HG03095 (cell line): ENCODE data around the gene CDC73.
"Not testable (repeated sequence)": the region's sequence is repeated elsewhere in the genome, so short reads cannot be mapped to it uniquely, and the experiment has no call there.

ENCODE experiments used
- ATAC-seq: cut with Tn5 transposase; IDR thresholded peaks from one replicate; pipeline ENCODE4 v1.9.1; 2021; ENCODE audit warnings: moderate library complexity; ENCODE audit not compliant: unreplicated experiment

Gene CDC73

DNA sequence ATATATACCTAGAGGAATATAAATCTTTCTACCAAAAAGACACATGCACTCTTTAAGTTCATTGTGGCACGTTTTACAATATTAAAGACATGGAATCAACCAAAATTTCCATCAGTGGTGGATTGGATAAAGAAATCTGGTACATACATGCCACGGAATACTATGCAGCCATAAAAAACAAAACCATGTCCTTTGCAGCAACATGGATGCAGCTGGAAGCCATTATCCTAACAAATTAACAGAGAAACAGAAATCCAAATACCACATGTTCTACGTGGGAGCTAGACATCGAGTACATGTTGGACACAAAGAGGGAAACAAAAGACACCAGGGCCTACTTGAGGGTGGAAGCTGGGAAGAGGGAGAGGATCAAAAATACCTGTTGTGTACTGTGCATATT is 97.6 kb downstream of the CDC73 start:
- no peak for ATAC-seq

DNA sequence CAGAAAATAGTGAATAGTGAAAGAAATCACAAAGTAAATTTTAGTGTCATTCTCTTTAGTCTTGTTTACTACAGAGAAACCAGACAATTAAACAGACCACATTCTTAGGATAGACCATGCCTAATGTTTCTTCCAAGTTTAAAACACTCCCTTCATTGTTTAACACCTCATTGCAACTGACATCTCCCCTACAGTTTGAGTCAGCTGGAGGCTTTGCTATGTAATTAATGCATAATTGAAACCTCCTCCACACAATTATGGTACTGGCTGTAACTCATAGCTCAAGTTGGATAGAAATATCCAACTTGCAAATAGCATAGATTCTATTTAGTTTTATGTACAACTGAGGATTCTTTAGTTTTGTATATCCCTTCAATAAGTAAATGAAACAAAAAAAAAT is 99.8 kb downstream of the CDC73 start:
- no peak for ATAC-seq

DNA sequence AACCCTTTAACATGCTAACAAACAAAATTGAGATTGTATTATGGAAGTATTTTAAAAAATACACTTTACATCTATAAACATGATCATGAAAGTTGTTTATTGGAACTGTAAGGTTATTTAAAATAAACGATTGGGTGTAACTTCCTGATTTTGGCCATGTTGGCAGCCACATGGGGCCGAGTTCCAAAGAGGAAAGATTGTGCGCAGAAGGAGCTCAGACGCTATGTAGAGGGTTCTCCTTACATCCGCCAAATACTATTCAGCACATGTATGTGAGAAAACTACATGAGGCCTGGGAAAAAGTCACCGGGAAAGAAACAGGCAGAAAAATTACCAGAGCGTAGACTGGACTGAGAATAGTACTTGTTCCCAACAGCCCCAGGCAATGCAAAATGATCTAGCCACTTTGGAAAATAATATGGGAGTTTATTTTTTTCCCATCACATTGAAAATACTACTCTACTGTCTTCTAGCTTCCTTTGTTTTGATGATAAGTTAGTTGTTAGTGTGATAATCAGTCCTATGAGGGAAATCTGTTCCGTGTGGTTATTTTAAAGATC is 100.3 kb downstream of the CDC73 start:
- no peak for ATAC-seq

DNA sequence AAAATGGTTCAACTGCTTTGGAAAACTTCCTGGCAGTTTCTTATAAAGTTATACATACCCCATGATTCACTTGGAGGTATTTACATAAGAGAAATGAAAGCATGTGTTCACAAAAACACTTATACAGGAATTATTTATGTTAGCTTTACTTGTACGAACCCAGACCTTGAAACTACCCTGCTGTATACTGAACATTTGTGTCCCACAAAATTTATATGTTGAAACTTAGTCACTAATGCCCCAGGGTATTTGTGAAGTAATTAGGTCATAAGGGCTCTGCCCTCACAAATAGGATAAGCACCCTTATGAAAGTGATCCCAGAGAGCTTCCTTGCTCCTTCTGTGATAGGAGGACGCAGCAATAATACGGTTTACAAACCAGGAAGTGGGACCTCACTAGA is 107.3 kb downstream of the CDC73 start:
- ATAC-seq, result no peak

- ATAC-seq, result not testable (repeated sequence)
Measured at GRCh38 chr1:193231146-193231545, 109.3 kb downstream of the CDC73 start.

GRCh38 chr1:193234530-193234929 is 112.7 kb downstream of the CDC73 start:
- no peak for ATAC-seq

DNA sequence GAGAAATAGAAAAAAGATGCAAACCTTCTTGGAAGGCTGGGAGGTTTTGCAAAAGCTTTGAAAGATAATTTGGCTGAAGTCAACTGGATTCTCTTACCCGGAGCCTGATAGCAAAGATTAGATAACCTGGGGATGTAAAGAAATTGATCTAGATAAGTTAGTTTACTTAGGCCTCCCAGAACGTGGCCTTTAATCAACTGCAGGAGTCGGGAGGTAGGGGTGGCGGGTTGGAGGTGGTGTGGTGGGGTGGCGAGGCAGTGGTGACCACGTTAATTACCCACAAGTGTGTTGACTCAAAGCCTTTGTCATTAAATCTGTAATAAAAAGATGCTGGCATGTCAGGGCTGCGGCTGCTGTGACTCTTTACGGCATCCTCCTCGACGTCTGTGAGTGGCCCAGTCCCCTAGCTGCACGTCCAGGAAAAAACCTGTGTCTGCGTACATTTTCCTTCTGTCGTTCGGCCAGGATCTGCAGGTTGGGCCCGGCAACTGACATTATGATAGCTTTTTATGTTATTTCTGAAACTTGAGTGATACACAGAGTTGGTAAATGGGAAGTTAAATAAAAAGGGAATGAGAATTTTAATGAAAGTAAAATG is 115.6 kb downstream of the CDC73 start:
- ATAC-seq, result no peak

DNA sequence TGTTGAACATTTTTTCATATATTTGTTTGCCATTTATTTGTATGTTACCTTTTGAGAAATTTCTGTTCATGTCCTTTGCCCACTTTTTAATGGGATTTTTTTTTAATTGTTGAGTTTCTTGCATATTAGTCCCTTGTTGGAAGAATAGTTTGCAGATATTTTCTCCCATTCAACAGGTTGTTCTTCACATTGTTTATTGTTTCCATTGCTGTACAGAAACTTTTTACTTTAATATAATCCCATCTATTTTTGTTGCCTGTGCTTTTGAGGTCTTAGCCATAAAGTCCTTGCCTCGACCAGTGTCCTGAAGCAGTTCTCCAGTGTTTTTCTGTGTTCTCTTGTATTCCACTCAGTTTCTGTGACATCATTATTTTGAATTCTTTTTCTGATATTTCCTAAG is 118.8 kb downstream of the CDC73 start:
- no peak for ATAC-seq

GRCh38 chr1:193241132-193241827 is 119.4 kb downstream of the CDC73 start:
- no peak for ATAC-seq

- no peak for ATAC-seq
Measured at GRCh38 chr1:193242000-193242399, 120.2 kb downstream of the CDC73 start.

DNA sequence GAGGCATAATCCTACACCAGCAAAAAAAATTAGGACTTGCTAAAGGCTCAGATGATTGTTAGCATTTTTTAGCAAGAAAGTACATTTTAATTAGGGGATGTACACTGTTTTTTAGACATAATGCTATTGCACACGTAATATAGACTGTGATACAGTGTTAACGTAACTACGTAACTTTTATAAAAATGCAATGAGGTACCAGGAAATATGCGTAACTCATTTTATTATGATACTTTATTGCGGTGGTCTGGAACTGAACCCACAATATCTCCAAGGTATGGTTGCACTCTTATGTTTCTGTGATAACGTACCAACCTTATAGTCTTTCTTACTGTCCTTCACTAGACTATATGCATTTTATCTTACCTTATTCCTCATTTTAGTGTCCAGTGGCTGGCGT is 127.4 kb downstream of the CDC73 start:
- ATAC-seq, result no peak

GRCh38 chr1:193251950-193252349 is 130.1 kb downstream of the CDC73 start:
- no peak for ATAC-seq

- ATAC-seq, result no peak
Measured at GRCh38 chr1:193256019-193256418, 134.2 kb downstream of the CDC73 start.

- no peak for ATAC-seq
Measured at GRCh38 chr1:193259636-193260035, 137.8 kb downstream of the CDC73 start.

GRCh38 chr1:193260056-193260745 is 138.4 kb downstream of the CDC73 start:
- no peak for ATAC-seq

- ATAC-seq, result no peak
Measured at GRCh38 chr1:193260896-193261295, 139.1 kb downstream of the CDC73 start.

GRCh38 chr1:193262661-193263060 is 140.8 kb downstream of the CDC73 start:
- no peak for ATAC-seq

GRCh38 chr1:193264313-193265065 is 142.7 kb downstream of the CDC73 start:
- ATAC-seq, result no peak

- ATAC-seq, result no peak
Measured at GRCh38 chr1:193265716-193266115, 143.9 kb downstream of the CDC73 start.

DNA sequence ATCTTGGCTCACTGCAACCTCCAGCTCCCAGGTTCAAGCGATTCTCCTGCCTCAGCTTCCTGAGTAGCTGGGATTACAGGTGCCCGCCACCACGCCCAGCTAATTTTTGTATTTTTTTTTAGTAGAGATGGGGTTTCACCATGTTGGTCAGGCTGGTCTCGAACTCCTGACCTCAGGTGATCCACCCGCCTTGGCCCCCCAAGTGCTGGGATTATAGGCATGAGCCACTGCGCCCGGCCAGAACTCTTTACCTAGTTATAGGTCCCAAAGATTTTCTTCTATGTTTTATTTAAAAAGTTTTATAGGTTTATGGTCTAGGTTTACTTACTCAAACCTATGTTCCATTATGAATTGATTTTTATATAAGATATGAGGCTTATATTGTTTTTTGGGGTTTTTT is 145.0 kb downstream of the CDC73 start:
- not testable (repeated sequence) for ATAC-seq

DNA sequence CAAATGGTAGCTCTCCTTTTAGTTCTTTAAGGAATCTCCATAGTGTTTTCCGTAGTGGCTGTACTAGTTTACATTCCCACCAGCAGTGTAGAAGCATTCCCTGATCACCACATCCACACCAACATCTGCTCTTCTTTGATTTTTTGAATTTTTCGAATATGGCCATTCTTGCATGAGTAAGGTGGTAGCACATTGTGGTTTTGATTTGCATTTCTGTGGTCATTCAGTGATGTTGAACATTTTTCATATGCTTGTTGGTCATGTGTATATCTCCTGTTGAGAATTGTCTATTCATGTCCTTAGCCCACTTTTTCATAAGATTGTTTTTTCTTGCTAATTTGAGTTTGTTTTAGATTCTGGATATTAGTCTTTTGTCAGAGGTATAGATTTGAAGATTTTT is 149.2 kb downstream of the CDC73 start:
- ATAC-seq, result peak; percentile 91
